NCI-H1694 treated with DMSO at 0.1 percent for 48 hours (cell line): ENCODE measurements around the gene TRIP4.

Experiments
- DNase-seq: peaks from one replicate; lab custom pipeline; 2025; lab: John Stamatoyannopoulos, UW

The TRIP4 gene

DNA sequence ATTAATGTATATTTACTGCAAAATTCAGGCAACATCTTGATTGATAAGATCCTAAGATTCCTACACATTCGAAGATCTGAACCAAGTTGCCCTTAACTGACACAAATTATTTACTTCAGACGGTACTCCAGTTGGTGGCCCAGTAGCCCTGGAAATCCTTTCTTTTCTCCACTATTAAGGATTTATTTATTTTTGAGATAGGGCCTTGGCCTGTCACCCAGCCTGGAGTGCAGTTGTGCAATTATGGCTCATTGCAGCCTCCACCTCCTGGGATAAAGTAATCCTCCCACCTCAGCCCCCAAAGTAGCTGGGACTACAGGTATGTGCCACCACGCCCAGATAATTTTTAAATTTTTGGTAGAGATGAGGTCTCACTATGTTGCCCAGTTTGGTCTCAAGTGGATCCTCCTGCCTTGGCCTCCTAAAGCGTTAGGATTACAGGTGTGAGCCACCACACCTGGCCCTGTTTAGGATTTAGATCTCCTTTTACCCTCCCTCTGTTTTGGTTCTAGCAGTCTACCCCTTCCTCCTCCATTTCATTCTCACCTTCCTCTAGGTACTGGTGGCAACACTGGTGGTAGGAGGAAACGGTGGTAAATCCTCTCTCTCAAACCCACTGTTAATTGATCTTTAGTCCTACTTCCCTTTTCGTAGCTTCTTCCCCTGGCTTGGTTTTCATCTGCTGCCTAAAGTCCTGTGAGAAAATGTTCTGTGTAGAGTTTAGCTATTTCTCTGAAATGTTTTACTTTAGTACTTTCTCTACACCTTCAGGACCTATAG is 60.1 kb downstream of the TRIP4 start:
- DNase-seq: no peak

DNA sequence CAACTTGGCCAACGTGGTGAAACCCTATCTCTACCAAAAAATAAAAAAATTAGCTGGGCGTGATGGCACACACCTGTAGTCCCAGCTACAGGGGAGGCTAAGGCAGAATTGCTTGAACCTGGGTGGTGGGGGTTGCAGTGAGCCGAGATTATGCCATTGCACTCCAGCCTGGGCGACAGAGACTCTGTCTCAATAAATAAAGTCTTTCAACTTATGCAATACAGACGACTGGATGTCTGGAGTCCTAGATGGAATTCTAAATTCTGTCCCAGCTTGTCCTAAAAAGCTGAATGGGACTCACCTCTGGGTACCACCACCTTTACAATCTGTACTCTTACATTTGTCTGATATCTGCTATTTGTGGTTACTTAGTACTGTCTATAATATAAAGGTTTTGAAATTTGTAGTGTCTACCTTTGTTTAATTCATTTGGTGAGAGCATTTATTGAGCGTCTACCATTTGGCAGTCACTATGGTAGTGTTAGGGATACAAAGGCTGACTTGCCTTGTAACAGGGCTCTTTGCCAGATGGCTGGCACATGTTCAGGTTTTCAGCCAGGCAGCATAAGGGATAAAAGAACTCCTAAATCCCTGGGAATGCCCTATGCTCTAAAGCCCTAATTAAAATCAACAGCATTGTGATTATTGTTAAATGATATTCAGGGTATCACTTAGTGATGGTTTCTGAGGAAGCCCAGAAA is 65.5 kb downstream of the TRIP4 start:
- peak; percentile 77 for DNase-seq

DNA sequence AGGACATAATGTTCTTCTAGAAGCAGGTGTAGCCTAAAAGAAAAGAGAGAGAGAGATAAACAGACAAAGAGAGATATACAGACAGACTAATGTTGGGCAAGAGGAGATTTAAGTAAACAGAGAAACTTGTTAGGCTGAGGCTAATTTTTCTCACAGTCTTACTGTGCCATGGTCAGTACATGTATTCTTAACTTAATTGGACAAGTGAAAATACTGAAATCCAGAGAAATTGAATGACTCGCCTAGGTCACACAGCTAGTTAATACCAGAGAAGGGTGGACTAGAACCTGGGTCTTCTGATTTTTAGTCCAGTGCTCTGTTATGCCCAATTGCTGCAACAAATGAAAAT is 66.0 kb downstream of the TRIP4 start:
- no peak for DNase-seq

DNA sequence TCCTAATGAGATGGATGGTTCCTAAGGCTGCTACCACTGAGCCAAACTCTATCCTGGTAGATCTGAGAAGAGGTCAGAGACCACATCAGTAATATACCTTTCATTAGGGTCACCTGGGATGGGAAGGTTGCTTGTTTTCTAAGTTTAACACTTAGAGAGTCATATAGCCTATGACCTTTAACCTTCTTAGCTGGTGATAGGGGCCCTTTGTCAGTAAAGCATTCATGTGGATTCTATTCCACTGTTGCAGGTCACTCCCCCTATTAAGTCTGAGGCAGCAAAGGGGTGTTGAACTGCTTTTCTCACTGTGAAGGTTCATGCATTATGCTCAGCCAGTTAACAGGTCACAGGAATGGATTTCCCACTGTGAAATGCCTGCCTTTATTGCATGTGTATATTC is 66.6 kb downstream of the TRIP4 start:
- no peak for DNase-seq

DNA sequence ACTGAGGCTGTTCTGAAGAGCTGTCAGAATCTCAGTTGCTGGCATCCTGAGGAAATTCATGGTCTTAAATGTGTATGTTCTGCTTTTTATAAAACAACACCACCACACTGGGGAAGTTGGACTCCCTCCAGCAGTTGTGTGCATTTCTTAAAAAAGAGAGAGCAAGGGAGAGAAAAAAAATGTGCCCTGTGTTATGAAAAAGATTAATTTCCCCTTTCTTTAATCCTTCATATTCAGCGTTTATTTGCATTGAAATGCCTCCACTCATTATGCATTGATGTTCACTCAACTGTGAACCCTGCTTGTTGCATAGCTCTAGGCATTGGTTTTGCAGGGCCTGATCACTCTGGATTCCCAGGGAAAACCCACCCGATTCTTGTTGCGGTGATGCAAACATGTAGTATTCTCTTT is 68.3 kb downstream of the TRIP4 start:
- DNase-seq: no peak

DNA sequence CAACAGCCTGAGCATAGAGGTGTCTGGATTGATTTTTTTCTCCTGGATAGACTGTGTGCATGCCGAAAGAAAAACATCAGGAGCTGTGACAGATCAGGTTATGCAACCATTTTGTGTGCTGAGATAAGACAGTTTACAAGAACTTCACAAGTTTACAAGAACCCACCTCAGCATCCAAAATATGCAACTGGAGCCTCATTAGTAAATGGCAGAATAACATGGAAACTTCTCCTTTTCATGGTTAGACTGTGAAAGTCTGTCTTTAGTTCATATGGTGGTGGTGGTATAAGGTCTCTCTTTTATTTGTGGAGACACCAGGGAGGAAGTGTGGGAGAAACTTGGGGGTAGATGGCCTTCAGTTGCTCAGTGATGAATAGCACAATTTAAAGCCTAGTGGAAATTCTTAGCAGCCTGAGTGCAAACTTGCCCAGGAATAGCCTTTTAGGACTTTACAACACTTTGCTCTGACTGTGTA is 69.0 kb downstream of the TRIP4 start:
- no peak for DNase-seq

DNA sequence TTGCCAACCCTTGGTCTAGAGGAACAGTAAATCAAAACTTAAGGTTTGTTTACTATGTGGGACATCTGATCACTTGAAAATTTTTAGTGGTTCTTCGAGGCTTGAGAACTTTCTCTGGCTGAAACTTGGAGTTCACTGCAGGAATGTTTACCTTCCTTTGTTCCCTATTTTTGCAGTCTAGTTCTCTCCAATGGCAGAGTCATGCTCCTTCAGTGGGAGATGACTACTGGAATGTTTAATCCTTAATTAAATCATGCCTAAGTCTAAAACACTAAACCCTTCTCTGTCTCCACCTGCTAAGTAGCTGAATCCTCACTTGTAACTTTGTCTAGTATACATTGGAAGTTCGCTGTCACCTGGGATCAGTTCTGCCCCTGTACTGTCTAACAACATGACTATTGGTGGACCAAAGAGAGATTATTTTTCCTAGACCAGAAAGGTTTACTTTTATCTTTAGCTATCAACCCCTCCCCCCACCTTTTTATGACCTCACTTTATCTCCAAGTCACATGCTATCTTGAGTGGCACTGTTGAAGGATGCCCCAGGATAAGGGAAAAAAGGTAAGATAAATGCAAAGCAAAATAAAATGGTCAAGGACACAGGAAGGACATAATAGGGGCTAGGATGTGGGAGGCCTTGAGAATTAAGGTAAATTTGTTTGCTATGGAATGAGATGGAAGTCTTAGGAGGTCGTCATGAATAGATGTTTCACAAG is 71.6 kb downstream of the TRIP4 start:
- DNase-seq: no peak

DNA sequence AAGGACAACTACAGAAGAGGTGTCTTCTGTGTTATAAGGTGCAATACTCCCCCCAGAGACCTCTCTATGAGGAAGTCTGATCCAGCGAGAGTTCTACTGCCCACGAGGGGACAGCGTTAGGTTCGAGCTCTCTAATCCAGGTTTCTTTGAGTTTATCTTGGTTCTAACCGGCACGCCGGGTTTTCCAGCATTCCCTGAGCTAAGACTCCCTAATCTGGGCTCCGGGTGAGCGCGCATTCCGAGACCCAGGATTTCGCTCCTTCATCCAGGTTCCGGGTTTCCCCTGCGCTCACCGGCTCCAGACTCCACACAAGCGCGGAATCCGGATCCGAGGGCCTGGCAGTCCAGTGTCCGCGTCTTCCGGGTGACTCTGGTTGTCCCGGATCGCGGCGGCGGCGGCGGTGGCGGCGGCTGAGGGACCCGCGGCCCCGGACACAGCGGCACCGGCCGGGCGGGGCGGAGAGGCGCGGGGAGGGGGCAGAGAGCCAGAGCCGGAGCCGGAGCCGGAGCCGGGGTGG is 72.6 kb downstream of the TRIP4 start, which contains the start of gene ZNF609:
ZNF609 (plus strand) TSS at position 373 of the 518 bp plus-strand sequence. CDS start 38,842 bp downstream, outside the sequence.
- peak; percentile 82 for DNase-seq

DNA sequence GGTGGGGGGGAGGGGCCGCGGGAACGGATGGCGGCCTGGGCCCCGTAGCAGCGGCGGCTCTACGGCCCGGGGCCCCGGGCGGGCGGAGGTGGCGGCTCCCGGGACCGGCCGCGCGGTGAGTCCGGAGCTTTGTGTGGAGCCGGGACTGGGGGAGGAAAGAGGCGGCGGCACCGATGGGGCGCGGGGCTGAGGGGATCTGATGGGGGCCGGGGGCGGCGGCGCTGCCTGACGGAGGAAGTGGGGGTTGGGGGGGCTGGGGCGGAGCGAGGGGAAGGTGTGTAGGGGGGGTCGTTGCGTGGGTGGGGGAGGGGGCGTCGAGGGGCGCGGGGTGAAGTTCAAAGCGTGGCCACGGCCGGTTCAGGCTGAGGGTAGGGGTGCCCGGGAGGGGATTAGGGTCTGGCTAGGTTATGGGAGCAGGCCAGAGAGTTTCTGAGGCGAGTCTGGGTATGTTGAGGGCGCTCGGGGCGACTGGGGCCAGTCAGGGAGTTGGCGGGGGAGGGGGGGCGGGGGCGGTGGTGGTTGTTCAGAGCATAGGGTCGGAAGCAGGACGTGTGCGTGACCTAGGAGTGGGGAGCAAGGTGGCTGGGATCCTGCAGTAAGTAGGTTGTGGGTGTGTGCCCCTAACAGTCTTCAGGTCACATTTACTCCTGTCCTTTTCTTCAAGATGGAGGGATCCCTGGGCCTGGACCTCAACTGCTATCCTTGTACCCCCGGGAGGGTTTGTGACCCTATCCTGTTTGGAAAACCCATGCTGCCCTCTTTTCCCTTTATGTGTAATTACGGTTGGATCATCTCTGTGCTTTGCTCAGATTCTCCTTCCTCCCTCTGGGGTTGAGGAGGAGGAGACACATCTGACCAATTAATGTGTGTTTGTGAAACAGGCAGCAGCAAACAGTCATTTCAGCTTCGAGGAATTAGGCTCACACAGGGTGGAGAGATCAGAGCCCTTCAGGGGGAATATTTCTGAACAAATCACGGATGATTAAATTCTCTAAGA is 73.4 kb downstream of the TRIP4 start:
- DNase-seq: peak; percentile 49

DNA sequence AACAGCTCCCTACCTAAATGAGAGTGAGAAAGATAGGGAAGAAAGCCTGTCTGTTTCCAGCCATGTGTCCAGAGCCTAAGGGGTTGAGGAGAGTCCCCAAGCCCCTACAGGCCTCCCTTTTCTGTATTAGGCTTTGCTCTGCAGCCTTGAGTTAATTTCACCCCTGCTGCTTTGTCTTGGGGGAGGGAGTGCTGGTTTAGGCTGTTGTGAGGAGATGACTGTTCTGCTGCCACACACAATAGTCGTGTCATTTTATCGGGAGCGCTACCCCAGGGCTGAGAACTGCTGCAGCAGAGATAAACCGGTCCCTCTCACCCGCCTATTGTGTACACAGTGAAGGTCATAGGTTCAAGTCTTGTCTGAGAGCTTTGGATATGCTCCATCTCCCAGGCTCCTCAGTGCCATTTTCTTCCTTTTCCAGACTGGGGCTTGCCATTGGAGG is 74.1 kb downstream of the TRIP4 start:
- DNase-seq: no peak

DNA sequence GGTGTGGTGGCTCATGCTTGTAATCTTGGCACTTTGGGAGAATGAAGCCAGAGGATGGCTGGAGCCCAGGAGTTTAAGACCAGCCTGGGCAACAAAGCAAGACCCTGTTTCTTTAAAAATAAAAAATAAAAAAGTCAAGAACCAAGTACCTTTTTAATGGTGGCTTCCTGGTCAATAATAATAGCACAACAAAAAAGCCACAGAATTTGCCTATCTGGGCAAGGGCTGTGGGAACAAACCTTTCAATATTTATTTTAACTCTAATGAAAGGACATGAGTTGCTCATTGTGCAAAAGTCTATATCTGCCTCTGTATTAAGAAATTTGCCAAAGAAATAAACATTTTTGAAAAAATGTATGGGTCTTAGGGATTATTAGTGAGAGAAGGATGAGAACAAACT is 74.9 kb downstream of the TRIP4 start:
- DNase-seq: no peak

DNA sequence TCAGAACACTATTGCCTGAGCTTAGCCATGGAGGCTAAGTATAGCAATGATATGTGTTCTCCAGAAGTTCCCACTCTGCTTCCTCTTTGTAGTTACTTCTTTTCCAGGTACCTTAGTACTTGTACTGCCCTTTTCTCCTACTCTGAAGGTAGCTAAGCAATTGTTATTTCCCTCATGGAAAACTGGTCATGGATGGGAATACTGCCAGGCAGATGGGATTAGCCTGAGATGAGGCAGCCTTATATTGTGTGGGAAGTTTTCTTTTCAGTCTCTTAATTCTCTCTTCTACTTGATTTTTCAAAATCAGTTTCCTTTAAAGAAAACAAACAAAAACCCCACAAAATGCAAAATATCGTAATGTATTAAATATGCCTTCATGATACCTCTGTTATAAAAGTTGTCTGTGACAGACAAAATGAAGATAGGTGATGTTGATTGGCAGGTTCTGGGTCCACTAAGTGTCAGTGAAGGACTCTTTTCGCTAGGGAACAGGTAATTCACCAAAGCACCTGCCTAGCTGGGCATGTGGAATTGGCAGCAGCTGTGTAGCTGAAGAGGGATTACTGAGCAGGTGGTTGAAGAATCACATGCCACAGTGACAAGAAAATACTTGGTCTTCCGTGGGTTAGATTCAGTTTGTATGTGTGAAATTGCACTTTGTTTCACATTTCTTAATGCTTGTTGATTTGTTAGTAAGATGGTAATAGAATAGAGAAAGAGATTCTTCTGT is 76.8 kb downstream of the TRIP4 start:
- DNase-seq: no peak

DNA sequence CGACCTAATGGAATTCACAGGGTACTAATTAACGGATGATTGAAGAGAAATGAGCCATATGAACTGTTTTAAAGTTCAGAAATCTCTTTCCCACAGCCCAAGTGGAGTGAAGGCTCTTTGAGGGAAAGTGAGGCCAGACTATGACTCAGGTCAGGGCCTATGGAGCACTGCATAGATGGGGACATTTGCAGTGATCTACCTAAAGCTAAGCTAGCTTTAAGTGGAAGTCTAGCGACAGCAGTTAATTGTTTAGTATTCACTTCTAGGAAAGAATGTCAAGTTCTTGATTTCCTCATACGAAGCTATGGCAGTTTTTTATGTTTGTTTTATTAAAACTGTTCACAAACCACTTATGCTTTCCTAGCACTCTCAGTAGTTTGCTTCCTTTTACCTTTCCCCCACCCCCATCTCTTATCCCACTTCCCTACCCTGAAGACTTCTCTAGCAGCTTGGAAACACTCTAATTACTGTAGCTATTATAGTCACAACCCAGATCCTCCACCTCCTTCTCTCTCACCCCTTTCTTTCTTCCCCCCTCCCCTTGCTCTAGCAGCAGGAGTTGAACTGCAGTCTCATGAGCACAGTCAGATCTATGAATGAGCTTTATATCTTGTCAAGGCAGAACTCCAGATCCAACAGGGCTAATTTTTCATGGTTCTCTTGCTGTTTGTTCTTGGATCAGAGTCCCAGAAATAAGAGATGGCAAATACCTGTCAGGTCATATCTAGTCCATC is 78.9 kb downstream of the TRIP4 start:
- DNase-seq: no peak

DNA sequence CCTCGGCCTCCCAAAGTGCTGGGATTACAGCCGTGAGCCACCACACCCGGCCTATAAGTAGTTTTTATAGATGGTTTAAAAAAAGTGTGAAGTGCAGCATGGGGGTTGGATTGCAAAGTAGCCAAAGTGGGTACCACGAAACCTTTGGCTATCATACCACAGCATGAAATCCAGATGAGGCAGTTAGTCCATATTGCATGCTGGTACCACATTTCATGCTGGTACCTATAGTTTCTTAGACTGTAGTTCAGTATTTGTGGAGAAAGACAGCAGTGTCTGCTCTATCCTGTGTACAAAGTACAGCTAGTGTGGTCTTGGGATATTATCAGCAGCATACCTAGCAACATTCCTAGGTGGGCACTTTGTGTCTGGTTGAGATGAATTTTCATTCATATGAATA is 84.5 kb downstream of the TRIP4 start:
- no peak for DNase-seq

DNA sequence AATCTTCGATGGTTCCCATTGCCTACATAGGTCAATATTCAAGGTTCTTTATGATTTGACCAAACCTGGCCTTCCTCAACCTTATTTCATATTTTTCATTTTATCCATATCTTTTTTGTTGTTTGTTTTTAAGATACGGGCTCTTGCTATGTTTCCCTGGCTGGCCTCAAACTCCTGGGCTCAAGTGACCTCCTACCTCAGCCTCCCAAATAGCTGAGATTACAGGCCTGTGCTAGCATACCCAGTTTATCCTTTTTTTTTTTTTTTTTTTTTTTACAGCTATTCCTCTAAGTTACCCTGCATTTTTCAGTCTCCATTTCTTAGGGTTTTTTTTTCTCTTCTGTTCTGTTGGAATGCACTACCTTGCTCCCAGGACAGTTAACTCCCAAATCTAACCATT is 87.2 kb downstream of the TRIP4 start:
- no peak for DNase-seq

DNA sequence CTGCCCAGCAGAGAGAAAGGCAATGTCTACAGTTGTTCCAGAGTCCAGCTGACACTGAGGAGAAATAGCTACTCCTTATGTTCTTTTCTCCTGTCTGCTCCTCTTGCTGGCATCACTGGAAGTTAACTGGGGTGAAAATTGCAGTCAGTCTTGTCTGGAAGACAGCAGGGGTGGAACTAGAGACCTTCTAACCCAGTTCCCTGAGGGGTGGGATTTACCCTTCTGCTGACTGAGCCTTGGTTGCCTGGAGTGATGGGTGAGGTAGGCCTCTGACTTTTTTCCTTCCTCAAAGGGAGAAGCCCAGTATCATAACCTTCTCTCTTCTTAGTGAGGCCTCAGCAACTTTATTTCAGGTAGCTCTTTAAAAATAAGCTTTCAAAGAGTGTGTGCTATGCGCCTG is 88.9 kb downstream of the TRIP4 start:
- no peak for DNase-seq

DNA sequence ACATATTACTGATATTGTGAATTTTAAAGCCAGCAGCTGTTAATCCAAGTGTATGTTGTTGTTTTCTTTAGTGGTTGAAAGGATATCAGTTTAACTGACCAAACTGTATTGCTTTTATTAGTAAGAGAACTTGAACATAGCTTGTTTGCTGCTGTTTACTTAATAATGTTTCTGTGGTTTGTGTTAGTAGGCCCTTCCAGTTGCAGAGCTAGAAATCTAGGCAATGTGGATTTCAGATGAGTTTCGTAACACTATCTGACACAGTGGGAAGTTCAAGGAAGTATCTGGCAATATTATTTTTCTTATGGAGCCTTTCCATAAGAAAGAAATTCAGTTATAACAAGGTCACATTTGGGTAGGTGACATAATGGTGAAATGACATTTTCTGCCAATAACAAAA is 91.2 kb downstream of the TRIP4 start:
- no peak for DNase-seq

DNA sequence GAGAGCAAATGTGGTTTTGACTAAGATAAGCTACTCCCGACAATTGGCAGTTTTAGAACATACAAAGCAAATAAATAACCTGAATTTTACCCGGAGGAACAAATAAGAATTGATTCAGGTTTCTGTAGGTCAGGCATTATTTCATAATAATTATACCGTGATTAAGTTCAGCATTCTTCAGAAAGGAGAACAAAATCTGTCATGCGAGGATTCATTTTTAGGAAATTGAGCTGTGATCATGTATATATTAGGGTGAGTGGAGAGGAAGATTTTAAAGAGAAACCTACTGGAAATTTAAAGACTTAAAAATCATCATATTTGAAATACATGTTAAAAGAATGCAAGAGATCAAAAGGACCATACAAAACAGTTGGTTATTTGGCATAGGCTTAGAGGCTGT is 93.3 kb downstream of the TRIP4 start:
- DNase-seq: no peak

DNA sequence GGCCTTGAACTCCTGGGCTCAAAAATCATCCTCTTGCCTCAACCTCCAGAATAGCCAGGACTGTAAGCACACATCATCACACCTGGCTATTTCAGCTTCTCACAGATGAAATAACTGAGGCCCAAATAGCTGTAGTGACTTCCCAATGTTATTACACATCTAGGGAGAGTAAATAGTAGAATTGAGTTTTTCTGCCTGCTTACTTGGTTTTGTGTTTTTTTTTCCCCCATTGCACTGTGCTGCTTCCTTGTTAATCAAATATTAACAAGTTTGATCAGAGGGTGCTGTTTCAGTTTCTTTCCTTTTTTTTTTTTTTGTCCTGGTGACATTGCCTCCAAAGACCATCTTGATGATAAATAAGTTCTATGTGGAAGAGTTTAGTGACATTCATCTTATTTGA is 96.1 kb downstream of the TRIP4 start:
- no peak for DNase-seq

DNA sequence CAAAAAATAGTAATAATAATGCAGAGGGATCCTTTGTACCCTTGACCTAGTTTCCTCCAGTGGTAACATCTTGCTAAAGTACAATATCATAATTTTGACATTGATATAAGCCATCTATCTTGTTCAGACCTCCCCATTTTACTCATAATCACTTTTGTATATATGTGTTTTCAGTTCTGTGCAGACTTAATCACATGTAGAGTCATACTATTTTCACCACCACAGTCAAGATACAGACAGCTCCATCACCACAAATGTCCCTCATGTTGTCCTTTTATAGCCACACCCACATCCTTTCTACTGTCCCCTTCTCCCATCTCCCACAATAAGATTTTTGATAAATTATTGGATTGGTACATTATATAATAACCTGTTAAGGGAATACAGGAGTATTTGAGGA is 98.2 kb downstream of the TRIP4 start:
- DNase-seq: no peak
